Stimulated activated CD8-positive, alpha-beta memory T cell treated with anti-CD3 and anti-CD28 coated beads, Interleukin-7, amount 100 ng/mL, for 48 hours (primary cell): ENCODE data around the gene PPIL3.

Experiments
- DNase-seq, 2 donors: peaks; one replicate each; pipeline ENCODE4 v3.0.0-alpha.2; 2020; ENCODE audit warnings: low read depth in 1 of 2; ENCODE audit errors: extremely low read depth in 1 of 2

PPIL3 gene

DNA sequence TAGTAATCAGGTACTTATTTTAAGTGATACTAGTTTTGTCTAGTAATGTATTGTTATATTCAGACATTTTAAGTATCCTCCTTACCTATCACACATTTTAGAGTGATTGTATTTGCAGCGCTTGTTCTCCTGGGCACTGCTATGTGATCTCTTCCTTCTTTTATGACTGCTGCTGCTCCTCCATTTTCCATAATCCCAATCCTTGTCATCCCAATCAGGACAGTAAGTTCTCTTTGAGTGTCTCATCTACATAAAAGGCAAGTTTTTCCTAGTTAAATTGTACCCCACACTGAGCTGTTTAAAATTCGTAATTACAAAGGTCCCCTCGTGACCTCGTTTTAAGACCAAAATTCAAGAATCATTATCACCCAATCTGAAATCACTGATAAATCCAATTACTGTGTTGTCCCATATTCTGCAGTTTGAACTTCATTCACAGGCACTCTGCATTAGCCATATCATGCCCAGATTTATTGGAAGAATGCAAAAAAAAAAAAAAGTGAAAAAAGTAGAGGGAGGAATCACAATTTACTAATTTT lies 27.2 kb downstream of the PPIL3 start:
- DNase-seq, result no peak

DNA sequence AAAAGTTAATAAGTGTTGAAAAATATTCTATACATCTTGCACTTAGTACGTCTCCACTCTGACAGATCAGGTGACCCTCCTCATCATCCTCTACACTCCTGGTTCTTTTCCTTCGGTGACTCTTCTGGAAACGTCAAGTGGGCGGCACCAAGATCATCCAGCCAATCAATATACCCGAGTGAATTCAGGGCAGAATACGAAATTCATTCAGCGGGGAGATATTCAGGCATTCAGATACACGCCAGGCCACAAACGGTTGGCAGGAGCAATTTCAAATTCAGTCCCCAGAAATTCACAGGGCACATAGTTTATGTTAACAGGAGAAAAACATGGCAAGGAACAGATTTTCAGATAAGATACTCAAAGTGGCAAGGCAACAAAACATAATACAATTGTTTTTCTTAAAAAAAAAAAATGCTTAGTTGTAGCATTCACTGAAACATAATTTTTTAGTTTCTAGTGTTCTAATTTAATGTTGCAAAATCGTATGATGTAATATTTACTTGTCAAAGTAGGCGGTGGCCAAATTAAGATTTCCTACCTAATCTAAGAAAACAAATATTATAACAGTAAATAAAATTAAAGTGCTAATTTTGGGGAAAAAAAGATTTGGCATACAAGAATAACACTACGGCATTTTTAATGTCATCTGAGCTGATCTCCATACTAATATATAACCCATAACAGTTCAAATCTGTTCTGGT lies 28.6 kb downstream of the PPIL3 start:
- peak in 1 of 2 donors; percentile 25 for DNase-seq

DNA sequence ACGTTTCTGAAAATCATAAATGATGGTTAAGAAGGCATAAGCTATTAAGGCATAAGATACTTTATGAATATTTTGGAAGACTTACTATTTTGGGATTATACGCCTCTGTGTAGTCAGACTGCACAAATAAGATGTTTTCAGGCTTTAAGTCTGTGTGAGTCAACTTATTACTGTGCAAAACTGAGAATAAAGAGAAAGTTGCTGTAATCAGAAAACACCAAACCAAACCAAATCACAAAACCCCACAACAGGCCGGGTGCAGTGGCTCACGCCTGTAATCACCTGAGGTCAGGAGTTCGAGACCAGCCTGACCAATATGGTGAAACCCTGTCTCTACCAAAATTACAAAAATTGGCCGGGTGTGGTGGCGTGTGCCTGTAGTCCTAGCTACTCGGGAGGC lies 32.1 kb downstream of the PPIL3 start:
- DNase-seq, result no peak

DNA sequence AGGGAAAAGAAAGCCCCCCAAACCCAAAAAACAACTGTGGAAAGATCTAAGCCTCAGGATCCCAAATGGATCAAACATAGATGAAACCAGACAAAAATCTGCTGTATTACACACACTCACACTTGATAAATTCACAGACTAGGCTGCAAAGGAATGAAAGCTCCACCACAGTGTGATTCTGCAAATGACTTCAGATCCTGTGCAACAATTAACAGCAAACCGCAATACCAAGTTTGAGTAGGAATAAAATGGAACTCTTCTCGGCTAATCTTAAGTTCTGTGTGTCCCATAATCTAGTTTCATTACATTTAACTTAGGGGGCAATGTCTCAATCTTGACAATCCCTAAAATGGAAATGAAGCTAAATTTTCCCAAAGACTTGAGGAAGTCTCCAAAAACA lies 36.3 kb downstream of the PPIL3 start:
- DNase-seq, result no peak

DNA sequence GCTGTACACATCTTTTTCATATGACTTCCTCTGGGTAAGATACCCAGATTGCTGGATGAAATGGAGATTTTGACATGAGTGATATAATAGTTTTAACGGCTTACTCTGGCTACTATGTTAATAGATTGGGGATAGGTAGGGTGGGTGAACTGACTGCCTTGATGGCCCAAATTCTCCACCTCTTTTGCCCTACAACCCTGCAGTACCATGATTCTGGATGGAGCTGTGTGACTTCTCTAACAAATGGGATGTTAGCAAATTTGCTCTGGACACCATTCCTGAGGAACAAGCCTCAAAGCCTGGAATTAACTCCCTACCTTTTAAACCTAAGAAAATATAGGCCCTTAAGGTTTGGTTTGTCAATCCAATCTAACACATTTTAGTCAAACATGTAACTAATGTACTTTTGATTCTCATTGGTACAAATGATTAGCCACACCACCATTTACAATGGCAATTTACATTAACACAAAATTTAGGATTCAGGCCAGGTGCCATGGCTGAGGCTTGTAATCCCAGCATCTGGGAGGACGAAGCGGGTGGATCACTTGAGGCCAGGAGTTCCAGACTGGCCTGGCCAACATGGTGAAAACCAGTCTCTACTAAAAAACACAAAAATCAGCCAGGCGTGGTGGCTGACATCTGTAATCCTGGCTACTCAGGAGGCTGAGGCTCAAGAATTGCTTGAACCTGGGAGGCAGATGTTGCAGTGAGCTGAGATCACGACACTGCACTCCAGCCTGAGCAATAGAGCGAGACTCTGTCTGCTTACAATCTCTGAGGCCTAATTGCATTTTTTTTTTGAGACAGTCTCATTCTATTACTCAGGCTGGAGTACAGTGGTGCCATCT lies 37.3 kb downstream of the PPIL3 start:
- no peak for DNase-seq

DNA sequence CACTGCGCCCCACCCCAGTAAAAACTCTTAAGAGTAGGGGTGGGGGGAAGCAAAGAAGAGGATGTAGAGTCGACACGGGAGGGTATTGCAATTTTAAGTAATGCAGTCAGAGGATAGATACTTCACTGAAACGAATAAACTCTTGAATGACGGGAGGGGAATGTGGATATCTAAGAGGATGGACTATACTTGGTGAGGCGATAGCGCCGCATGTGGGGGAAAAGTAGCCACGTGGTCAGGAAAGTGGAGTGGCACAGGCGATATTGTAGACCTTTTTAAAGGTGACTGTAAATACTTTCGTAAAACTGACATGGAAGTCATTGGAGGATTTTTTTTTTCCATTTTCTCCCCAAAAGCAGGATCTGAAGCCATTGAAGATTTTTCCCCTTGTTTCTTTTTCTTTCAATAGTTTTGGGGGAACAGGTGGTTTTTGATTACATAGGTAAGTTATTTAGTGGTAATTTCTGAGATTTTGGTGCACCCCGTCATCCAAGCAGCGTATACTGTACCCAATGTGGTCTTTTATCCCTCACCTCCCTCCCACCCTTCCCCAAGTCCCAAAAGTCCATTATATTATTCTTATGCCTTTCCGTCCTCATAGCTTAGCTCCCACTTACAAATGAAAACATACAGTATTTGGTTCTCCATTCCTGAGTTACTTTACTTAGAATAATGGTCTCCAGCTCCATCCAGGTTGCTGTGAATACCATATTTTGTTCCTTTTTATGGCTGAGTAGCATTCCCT lies 38.2 kb downstream of the PPIL3 start:
- no peak for DNase-seq

DNA sequence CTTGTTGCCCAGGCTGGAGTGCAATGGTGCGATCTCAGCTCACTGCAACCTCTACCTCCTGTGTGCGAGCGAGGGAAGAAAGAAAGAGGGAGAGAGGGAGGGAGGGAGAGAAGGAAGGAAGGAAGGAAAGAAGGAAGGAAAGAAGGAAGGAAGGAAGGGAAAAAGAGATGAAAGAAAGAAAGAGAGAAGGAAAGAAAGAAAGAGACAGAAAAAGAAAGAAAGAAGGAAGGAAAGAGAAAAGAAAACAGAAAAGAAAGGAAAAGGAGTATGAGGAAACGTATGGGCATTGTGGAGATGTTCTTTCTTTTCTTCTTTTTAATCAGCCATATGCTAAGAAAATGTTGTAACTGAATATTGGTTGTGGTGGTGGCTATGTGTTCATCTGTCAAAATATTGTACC lies 40.9 kb downstream of the PPIL3 start:
- no peak for DNase-seq

DNA sequence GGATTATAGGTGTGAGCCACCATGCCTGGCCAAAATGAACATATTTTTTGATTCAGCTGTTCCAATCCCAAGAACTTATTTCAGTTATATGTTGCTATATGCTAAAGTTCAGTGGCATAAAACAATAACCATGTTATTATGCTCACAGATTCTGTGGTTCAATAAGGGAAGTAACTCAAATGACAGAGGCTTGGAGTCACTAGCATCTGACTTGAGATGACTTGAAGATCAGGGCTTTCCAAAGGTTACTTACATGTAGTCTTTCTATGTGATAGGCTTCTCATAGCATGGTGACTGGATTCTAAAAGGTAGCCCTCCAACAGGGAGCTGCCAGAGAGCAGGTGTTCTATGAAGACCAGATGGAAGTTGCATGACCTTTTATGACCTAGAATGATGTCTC lies 41.6 kb downstream of the PPIL3 start:
- no peak for DNase-seq

DNA sequence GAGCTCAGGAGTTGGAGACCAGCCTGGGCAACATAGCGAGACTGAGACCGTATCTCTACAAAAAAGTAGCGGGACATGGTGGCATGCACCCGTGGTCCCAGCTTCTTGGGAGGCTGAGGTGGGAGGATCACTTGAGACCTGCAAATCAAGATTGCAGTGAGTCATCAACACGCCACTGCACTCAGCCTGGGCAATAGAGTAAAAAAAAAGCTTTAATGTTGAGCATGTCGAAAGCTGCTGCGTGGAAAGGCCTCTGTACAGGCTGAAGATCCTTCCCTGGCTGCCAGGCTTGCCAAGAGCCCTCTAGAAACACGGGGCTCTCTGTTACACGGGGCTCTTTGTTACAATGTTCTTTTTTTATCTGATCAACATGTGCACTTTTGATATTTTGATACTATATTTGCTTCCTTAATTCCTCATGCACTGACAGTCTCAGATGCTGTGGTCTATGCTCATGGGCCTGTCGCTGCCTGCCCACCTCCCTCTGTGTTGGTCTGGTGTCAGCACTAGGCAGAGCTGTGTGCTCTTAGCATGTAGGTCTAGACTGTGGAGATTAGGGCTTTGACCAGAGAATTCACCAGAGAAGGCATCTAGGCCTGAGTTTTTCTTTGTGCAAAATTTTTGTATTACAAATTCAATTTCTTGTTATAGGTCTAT lies 43.1 kb downstream of the PPIL3 start:
- no peak for DNase-seq

DNA sequence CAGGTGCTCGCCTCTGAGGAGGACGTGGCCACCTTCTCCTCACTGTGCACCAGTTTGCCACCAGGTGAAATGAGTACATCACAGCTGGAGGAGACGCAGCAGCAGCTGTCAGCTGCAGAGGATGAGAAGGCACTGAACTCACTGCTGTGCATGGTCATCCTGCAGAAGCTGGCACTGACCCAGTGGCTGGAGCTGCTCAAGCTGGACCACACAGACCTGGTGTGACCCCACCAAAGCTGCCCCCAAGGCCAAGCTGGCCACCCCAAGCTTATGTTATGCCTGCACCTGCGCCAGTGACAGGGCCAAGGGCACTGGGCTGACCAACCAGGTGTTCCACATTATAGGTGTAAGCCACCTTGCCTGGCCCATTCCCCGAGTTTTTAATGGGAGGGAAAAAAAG lies 43.7 kb downstream of the PPIL3 start:
- DNase-seq, result no peak

DNA sequence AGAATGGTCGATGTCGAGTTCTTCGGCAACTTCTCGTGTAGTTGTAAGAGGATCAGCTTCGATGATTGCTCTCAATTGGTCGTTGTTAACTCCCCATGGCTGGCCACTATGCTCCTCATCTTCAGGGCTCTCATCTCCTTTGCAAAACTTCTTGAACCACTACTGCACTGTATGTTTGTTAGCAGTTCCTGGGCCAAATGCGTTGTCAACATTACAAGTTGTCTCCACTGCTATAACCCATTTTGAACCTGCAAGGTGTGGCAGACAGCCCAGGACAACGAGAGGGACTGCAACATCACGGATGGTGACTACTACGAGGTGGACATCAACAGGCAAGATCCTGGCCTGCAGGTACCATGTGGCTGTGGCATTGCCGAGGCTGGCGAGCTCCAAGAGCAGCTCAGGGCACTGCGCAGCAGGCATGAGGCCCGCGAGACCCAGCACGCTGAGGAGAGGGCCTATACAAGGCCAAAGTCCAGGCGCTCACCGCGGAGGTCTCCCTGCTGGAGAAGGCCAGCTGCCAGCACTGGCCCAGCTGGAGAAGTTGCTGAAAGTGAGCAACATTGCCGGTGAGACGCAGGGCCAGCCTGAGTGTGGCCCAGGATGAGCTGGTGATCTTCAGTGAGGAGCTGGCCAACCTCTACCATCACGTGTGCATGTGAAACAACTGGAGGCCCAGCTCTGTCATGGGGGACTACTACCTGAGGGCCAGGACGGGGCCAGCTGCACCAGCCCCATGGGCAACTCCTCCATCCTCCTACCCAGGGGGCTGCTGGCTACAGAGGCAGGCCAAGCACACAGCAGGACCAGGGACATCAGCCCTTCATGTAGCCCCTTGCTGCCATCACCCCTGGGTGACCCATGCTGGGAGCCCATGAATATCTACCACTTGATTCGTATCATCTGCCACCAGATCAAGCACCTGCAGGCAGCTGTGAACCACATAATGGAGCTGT lies 44.6 kb downstream of the PPIL3 start:
- no peak for DNase-seq

DNA sequence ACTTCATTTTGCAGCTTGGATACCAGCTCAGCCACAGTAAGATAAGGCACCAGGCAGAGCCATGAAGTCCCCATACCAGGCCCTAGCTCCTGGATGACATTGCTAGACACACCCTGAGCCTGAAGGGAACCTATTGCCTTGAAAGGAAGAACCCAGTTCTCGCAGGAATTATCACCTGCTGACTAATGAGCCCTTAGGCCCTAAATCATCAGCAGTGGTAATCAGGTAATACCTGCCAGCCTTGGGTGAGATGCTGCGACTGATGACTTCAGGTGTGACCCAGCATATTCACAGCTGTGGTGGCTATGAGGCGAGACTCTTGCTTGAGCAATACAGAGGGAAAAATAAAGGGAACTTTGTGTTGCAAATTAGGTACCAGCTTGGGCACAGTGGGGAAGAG lies 49.4 kb downstream of the PPIL3 start:
- DNase-seq, result no peak

DNA sequence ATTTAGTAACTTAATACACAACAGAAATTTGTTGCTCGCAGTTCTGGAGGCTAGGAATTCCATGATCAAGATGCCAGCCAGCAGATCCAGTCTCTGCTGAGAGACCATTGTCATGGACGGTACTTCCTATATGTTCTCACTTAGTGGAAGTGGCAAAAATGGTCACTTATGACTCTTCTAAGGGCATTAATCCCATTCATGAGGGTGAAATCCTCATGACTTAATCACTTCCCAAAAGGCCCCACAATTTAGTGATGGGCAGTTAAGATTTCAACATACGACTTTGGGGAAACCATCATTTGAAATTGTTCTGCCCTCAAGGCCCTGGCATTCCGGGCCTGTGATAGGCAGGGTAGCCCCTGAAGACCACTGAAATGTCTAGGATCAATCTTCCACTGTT lies 54.2 kb downstream of the PPIL3 start:
- DNase-seq, result no peak

DNA sequence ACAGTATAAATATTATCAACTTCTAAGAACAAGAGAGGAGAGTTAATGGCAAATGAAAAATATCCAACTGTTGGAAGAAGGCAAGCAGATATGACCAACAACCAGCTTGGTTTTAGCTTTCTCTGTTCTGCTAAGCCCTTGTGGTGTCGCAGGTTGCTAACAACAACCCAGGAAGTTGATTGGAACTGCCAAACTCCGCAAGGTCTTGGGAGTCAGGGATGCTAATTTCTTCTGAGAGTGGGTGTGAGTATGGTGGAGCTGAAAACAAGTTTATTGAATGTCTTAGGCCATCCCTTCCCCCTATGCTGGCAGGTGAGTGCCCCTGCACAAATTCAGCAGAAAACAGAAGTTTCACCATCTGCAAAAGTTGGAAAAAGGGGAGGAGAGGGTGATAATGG lies 59.6 kb downstream of the PPIL3 start:
- DNase-seq, result no peak

DNA sequence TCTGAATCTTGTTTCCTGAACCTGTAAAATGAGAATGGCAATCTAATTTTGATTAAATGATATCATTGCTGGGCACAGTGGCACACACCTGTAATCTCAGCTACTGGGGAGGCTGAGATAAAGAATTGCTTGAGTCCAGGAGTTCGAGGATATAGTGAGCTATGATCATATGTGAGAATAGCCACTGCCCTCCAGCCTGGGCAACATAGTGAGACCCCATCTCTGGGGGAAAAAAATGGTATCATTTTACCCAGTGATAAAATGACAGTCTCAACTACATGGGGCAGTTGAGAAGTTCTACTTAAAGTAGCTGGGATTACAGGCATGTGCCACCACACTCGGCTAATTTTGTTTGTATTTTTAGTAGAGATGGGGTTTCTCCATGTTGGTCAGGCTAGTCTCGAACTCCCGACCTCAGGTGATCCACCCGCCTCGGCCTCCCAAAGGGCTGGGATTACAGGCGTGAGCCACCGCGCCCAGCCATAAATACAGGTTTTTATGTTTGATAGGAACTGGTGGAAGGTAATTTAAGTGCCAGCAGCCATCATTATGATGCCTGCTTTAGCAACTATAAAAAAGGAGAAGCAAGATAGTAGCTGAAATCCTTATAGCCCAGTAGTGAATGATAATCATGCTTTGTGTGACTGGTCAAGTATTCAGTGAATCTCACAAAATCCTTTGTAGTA lies 60.2 kb downstream of the PPIL3 start:
- DNase-seq, result no peak

DNA sequence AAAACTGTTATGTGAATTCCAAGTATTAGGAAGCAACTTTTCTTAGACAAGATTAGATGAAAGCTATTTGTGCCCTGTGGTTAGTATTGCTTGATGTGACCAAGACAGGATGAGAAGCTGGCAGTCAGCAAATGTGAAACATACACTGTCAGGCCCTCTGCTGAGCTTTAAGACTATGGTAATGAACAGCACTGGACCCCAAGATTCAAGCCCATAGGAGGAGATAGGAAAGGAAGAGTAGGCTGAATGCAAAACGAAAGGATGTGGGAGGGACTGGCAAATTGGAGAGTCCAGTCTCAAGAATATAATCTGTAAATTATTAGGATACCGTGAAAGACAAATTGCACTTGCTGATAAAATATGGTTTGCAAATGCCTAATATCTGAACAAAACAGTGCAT lies 60.8 kb downstream of the PPIL3 start:
- no peak for DNase-seq

DNA sequence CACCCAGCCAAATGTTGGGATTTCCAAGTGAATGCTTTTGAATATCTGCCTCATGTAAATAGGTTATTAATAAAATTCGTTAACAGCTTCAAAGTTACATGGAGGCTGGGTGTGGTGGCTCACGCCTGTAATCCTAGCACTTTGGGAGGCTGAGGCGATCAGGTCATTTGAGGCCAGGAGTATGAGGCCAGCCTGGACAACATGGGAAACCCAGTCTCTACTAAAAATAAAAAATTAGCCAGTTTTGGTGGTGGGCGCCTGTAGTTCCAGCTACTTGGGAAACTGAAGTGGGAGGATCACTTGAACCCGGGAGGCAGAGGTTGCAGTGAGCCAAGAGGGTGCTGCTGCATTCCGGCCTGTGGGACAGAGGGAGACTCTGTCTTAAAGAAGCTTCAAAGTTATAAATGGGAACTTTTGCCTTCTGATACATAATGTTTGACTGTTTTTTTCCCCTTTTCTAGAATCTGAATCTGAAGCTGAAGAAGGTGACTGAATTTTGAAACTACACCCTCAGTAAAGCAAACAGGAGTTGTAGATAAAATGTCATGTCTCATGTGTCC lies 67.1 kb downstream of the PPIL3 start:
- DNase-seq, result no peak
